GM12874 (cell line): ENCODE measurements around the gene SQSTM1.
A peak's percentile ranks its signal among the peaks of the same experiment; 100 is the strongest.

Experiments used
- CTCF ChIP-seq: IDR thresholded peaks from 2 replicates; pipeline ENCODE4 v1.5.1; 2011; ENCODE audit warnings: low read depth, mild to moderate bottlenecking, control low read depth, low read length, moderate library complexity; ENCODE audit not compliant: insufficient read depth

SQSTM1 gene

GRCh38 chr5:179795049-179795862, 25.4 kb upstream of the SQSTM1 start:
- TF ChIP-seq CTCF: no peak

GRCh38 chr5:179795863-179796833, 24.6 kb upstream of the SQSTM1 start:
- TF ChIP-seq CTCF: peak; percentile 76

- TF ChIP-seq CTCF: no peak
These were observed 23.7 kb upstream of the SQSTM1 start for GRCh38 chr5:179796877-179797608.

GRCh38 chr5:179797741-179798140, 23.0 kb upstream of the SQSTM1 start:
- no peak for TF ChIP-seq CTCF

- TF ChIP-seq CTCF: no peak
These were observed 22.4 kb upstream of the SQSTM1 start for GRCh38 chr5:179798144-179798770.

- TF ChIP-seq CTCF: no peak
These were observed 21.7 kb upstream of the SQSTM1 start for GRCh38 chr5:179798771-179799643.
